Measurements from ENCODE around the gene TANC1.

TANC1 gene

DNA sequence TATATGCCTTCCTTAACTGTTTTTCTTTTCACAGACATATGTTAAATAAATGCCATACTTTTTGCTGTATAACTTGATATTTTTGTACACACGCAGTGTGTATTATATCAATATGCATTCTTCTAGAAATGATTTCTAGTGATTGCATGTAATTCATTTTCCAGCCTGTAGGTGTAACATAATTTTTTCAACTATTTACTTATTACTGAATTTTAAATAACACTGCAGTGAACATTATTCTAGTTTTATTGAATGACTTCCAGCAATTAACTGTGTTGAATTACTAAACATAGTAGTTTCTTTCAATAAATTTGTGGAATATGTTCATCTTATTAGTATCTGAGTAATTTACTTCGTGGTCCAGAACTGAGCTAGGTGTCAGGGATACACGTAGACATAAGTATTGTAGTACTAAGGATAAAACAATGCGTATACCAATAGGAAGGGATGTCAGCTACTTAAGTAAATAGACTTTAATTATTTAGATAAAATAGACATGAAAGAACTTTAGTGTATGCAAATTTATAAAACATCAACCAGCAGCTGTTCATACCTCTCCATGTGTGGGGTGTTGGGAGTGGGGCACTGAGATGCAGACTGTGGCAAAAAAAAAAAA is 28.0 kb downstream of the TANC1 start:
- DNase-seq = no peak

DNA sequence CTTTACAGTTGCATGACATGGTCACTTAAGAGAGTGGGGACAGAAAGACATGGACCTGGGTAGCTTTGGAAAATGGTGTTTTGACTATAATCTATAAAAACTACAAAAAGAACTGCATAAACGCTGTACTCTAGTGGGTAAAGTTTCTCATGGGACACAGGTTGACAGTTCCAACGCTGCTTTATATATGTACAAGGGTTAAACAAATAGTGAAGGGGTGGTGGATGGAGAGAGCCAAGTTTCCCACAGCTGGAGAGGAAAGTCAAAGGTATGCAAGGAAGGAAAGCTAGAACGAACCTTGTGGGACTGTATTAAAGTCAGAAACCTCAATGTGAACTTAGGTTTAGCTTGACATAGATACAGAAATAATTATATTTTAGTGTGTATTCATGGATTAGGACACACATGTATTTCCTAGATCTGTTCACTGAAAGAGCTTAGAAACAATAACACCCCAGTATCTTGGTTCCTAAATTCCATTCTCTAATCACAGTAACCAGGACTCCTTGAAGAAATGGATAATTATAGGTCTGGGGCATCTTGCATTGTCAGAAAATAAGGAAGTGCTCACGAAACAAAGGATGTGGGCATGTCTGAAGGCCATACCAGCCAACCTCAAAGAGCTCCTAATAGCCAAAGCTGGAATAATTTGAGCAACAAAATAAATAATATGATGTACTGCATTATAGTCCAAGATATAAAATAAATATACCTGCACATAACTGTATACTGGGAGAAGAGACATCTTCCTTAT is 28.8 kb downstream of the TANC1 start:
- no peak for DNase-seq

DNA sequence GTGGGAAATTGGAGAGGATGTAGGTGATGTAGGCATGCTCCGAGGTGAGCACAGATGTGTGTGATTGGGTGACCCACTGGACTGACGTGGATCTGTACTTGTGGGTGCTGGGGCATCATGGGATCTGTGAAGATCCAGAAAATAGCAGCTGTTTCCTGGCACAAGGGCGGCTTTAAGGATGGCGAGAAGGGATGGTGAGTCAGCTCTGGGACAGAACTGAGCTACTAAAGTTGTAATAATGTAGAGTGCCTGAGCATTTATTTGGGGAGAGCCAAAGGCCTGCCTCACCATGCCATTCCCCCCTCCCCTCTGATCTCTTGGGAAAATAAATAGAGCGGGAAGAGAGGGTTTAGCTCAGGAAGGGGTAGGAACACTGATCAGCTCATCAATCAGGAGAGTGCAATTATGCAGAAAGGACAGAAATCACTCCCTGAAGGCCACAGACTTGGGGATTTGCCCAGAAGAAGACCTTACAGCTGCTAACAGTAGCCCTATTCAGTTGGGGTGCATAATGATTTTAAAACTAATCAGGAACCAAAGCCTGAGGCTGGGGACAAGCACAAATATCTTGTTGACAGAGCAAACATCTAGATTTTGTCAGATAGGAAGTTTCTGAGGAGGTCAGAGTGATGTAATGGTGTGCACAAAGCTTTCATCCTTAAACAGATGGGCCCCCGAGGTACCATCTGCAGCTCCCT is 30.3 kb downstream of the TANC1 start:
- peak; percentile 23 to 45 for DNase-seq

DNA sequence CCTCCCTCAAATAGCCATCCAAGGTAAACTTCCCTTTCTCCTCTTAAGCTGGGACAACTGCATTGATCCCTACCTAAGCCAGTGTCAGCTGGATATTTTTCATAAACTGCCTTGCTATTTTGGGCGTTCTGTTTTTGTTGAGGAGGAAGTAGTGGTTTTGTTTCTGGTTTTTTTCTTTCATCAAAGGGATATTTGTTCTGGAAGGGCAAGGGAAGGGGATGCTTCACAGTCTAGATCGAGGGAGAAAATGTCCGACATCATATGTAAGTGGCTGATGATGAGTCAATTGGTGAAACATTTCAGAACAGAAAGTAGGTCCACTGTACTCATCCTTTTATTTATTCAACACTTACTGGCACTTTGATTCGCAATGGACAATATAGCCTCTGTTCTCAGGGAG is 31.0 kb downstream of the TANC1 start:
- peak in 1 of 2 donors; percentile 47 for DNase-seq

DNA sequence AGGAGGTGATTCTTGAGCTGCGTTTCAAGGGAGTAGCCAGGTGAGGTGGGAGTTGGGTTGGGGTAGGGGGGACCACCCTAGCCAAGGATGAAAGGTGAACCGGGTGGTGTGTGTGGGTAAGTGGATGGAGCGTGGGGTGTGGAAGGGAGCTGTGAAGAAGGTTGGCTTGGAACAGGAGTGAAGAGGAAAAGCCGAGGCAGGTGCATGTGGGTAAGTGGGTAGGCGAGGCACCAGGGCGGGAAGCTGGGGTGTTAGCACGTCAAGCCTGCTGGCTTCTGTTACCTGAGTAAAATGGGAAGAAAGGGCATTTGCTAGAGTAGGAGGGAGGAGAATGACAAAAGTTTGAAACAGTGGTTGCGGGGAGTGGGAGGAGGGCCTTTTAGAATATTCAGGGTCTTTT is 31.6 kb downstream of the TANC1 start:
- DNase-seq = no peak

DNA sequence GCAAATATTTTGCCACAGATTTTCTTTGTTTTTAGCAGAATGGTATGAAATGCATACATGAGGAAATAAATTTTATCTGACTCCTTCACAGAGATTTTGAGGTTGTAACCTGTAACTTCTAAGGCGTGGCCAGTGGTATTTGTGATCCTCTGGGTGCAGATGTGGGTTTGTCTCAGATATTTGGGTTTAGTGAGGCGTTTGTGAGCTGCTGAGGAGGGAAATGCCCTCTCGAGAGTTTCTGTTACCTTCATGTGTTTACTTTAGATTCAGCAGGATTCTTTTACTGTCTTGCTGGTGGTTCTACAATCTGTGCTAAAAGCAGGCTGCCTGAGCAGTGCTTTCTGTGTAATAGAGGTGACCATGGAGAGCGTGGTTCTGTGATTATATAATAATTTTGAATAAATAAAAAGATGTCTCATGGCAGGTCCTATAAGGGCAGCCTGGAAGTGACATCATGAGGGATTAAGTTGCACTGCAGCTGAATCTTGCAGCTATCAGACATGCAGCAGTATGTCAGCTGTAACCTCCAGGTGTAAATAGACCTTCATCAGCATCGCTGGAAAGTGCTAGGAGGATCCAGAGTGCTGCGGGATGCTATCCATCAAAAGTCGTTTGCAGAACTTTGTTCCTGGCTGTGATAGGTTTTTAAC is 34.1 kb downstream of the TANC1 start:
- DNase-seq = no peak

DNA sequence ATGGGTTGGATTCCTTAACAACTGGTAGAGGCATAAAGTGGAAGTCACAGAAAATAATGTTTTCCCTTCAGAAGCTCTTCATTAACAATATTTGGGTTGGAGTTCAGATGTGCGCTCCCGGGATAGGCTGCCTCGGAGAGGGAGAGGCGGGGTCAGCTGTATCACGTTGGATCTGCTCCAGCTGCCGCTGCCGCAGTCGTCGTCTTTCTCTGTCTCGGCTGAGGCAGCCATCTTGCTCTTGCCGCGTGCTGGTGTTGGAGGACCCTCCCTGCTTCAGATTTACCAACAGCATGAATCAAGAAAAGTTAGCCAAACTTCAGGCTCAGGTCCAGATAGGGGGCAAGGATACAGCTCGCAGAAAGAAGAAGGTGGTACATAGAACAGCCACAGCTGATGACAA is 35.1 kb downstream of the TANC1 start:
- DNase-seq = no peak

DNA sequence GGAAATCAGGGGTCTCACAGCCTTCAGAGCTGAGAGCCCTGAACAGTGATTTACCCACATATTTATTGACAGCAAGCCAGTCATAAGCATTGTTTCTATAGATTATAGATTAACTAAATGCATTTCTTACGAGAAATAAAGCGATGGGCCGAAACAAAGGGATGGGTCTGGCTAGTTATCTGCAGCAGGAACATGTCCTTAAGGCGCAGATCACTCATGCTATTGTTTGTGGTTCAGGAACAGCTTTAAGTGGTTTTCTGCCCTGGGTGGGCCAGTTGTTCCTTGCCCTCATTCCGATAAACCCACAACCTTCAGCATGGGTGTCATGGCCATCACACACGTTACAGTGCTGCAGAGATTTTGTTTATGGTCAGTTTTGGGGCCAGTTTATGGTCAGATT is 36.4 kb downstream of the TANC1 start:
- DNase-seq = no peak

DNA sequence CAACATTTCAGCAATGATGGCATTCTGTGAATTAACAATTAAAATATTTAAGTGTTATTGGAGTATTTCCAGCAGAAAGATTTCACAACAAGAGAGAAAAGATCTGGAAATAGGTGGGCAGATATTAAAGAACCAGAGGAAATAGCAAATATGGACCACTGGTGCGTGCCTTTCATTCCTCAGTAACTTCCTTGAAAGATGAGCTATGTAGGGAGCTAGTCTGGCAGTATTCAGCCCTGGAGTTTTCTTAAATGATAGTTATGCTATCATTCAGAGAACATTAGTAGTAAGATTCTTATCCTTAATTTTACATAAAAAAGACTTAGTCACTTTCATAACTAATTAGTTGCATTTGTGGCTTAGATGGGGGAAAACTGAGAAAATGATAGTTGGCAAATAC is 41.5 kb downstream of the TANC1 start:
- DNase-seq = no peak

DNA sequence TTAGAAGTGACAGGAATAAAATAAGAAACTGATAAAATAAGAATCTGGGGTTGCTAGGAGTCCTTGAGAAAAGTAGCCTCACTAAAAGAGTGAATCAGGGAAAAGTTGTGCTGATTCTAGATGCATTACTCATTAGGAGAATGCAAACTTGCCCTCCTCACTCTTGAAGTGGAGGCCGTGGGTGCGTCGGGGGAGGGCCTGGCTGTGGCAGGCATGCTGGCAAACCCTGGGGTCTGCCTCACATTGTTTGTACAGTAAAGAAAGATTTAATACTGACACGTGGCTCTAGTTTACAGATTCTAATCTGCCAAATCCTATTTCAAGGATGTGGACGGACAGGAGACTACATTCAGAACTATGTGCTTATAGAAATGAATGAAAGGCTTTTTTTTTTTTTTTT is 41.9 kb downstream of the TANC1 start:
- no peak for DNase-seq

DNA sequence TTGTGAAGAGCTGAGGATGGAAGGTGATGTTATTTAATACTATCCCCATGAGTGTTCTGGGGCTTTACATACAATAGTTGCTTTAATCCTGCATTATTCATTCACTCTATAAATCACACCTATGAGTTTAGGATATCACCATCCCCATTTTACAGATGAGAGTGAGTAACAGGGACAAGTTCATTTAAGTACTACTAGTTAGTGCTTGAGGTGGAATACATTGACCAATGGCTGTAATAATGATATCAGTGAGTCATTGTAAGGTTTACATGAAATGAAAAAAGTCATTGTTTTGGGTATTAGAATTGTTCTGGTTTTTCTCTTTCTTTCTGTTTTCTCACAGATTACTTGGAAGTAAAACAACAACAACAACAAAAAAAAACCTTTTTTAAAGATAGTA is 42.5 kb downstream of the TANC1 start:
- DNase-seq = no peak

DNA sequence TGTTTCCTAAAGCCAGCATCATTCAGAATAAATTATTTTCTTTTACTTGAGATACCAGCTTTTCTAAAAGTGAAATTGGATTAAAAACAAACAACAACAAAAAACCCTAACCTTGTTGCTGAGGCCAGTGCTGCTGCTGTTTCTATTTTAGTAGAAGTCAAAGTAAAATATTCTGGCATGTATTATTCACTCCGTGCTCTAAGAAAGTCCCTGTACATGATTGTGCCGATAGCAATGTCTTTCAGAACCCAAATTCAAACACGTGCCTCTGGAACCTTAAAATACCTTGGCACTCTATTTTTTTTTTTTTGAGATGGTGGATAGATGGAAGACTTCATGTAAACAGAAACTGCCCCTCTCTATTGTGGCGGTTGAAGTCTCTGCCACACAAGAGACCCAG is 43.7 kb downstream of the TANC1 start:
- no peak for DNase-seq

DNA sequence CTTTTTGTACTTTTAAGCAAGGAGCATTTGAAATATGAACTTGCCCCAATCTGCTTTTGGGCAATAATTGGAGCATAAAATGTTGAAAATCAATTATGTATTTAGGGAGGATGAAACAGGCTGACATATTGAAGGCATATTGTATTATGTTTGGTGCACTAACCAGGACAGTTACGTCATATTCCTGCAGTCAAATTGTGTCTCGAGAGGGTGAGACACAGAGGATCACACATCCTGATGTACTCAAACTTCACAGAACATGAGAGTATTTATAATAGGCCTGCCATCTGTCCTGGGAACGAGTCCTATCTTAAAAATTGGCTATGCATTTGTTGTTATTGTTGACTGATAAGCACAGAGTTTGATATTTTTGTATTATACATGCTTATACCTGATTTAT is 44.7 kb downstream of the TANC1 start:
- no peak for DNase-seq

DNA sequence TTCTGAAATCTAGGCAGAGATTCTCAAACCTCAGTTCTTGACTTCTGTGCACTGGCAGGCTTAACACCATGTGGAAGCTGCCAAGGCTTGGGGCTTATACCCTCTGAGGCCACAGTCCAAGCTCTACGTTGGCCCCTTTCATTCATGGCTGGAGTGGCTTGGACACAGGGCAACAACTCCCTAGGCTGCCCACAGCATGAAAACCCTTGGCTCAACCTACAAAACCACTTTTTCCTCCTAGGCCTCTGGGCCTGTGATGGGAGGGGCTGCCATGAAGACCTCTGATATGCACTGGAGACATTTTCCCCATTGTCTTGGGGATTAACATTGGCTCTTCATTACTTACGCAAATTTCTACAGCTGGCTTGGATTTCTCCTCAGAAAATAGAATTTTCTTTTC is 46.7 kb downstream of the TANC1 start:
- no peak for DNase-seq

DNA sequence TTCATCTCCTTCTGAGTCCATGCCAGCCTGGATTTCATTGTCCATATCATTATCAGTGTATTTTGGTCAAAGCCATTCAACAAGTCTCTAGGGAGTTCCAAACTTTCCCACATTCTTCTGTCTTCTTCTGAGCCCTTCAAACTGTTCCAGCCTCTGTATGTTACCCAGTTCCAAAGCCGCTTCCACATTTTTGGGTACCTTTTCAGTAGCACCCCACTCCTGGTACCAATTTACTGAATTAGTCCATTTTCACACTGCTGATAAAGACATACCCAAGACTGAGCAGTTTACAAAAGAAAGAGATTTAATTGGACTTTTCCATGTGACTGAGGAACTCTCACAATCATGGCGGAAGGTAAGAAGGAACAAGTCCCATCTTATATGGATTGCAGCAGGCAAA is 47.4 kb downstream of the TANC1 start:
- DNase-seq = no peak

DNA sequence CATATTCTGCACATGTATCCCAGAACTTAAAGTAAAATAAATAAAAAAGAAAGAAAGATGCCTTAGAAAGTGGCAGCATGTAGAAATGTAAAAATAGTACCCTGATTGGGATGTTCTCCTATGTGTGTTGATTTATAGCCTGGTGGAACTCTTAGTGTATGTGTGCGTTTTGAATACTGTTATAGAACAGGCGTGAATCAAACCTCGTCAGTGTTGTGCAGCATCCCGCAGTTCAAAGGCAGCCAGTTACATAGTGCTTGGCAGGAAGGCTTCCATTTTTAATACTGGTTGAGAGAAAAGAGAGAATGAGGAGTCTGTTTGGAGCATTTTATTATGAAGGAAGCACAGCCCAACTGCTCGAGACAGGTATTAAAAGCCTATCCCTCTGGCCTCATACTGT is 49.4 kb downstream of the TANC1 start:
- no peak for DNase-seq

DNA sequence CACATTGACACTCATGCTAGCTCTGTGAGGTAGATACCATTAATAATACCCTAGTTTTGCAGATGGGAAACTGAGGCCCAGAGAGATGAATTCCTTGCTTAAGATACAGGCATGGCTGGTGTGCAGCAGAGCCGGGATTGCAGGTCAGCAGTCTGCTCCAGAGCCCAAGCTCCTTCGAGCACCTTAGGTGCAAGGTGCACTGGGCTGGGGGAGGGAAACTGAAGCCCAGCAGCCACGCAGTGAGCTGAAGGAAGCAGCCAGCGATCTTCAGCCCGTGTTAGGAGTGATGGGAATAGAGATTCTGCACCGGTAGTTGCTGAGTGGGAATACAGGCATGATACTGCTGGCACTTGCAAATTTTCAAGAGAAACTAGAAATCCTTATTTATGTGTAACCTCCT is 50.6 kb downstream of the TANC1 start:
- no peak for DNase-seq

DNA sequence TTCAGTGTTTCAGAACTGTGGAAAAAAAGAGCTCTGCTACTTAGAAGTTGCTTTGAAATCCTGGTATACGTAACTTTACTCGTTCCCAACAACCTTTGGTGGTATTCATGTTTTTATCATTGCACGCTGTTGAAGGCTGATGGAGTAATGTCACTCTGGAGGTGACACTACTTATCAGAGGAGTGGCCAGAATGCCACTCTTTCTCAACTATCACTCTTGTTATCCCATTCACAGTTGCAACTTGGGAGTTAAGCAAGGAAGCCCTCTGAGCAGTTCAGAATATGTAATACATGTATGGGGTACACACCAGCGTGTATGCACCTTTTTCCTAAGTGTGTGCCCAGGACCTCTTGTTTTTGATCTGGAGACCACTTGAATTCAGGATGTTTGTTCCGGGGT is 53.6 kb downstream of the TANC1 start:
- DNase-seq = no peak

DNA sequence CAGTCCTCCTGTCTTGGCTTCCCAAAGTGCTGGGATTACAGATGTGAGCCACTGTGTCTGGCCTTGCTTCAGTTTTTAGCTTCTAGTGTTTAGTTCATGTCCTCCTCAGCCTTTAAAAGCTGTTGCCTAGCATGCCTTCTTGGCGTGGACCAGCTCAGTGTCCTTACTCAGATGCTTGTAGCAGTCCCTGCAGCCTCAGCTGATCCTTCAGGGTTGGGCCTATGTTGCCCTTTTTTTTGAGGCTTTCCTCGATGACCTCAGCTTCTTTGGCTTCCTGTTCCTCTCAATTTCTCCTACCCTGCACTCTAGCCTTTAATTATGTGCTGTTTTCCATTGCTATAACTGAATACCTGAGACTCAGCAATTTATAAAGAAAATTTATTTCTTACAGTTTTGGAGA is 57.7 kb downstream of the TANC1 start:
- DNase-seq = no peak

DNA sequence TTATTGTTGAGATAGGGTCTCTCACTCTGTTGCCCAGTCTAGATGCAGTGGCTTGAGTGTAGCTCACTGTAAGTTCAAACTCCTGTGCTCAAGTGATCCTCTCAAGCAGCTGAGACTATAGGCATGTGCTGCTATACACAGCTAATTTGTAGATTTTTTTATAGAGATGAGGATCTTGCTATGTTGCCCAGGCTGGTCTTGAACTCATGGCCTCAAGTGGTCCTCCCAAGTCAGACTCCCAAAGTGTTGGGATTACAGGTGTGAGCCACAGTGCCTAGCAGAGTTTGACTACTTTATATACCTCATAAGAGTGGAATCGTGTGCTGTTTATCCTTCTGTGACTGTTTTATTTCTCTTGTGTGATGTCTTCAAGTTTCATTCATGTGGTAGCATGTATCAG is 60.3 kb downstream of the TANC1 start:
- DNase-seq = no peak

DNA sequence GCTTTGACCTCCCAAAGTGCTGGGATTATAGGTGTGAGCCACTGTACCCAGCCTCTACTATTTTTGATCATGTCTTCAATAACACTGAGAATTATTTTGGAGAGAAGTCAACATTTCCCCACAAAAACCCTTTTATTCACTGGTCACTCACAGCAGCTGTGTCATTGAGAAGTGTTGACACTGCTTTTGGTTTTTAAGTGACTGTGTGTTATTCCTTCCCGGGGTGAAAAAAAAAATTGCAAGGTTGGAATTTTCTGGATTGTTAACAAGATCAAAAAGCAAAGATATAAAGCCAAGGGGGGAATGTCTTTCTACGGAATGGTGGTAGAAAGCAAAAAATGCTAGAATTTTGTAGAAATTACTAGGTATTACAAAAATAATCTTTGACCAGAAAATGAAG is 61.5 kb downstream of the TANC1 start:
- no peak for DNase-seq

DNA sequence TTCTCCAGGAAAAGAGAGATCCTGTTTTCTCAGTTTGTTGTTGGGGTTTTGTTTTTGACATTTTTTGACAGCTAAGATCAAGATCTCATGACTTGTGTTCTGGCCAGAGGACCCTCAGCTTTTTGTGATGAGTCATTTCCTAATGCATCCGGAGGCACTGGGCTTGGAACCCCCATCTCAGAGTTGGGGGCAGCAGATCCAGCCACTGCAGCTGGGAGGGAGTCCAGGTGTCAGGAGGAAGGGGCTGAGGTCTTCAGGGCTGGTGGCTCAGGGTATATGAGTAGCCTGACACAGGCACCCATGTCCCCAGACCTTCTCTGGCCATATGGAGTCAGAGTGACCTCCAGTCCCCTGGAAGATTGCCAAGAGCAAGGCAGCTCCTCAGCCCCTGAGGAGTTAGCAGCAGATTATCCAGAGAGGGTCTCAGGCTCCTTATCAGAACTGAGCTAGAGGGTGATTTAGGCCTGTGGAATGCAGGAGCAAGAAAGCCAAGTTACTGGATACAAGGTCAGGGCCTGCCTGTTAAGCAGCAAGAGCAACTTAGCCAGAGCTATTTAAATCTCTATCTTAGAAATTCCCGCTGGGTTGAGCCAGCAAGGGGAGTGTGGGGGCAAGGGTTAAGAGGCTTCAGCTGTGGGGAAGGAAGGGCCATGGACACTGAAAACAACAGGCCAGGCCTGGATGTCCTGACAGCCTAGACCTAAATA is 62.4 kb downstream of the TANC1 start:
- no peak for DNase-seq

DNA sequence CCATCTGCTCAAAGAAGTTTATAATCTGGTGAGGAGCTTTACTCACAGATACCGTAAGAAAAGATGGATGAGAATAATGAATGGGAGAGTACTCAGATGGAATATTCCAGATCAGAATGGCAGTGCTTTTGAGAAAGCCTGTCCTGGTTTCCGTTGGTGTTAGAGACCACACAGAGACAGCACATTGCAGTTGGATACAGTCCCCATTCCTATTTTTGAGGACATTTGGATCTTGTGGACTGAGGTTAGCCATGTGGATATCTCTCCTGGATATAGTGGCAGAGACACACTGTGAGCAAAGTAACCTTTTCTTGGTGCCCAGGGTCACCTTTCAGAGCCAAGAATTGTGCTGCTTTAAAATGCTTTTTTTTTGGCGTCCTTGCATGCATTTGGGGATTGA is 63.7 kb downstream of the TANC1 start:
- no peak for DNase-seq

Data from hippocampal formation (tissue), 2 donors.